Measurements from ENCODE around the gene INTS12.
"Not testable (repeated sequence)": the region's sequence is repeated elsewhere in the genome, so short reads cannot be mapped to it uniquely, and the experiment has no call there.

INTS12 gene

GRCh38 chr4:105708181-105709080 lies at the start of gene INTS12, which contains the start of gene GSTCD:
Gene INTS12 (minus strand): TSS chr4:105708689. CDS start chr4:105700005, 8,684 bp downstream.
Gene GSTCD (plus strand): TSS chr4:105708784. CDS start chr4:105717614, 8,830 bp downstream.
- TF ChIP-seq CTCF (IDR thresholded peaks at IDR 0.05; ENCODE audit: low read depth, low read length): no peak
- H3K4me3 ChIP-seq (replicated peaks in 1 of 2; ENCODE audit: low read depth in 2 of 2, low read length in 2 of 2): peak within 1 kb of the TSS; percentile 90 to 93
- peak; percentile 94 to 96 for DNase-seq (ENCODE audit: low read depth in 2 of 2)

GRCh38 chr4:105755375-105755774 lies 46.9 kb upstream of the INTS12 start:
- TF ChIP-seq CTCF (IDR thresholded peaks at IDR 0.05; ENCODE audit: low read depth, low read length): no peak
- no peak overlapping the region for H3K4me3 ChIP-seq (replicated peaks in 1 of 2; ENCODE audit: low read depth in 2 of 2, low read length in 2 of 2)
- no peak for DNase-seq (ENCODE audit: low read depth in 2 of 2)

- no peak for TF ChIP-seq CTCF (IDR thresholded peaks at IDR 0.05; ENCODE audit: low read depth, low read length)
- H3K4me3 ChIP-seq (replicated peaks in 1 of 2; ENCODE audit: low read depth in 2 of 2, low read length in 2 of 2): no peak overlapping the region
- no peak for DNase-seq (ENCODE audit: low read depth in 2 of 2)
These were observed 44.9 kb upstream of the INTS12 start for GRCh38 chr4:105753361-105753760.

- no peak for TF ChIP-seq CTCF (IDR thresholded peaks at IDR 0.05; ENCODE audit: low read depth, low read length)
- peak in 1 of 2 donors; percentile 4 for DNase-seq (ENCODE audit: low read depth in 2 of 2)
- H3K4me3 ChIP-seq (replicated peaks in 1 of 2; ENCODE audit: low read depth in 2 of 2, low read length in 2 of 2): no peak overlapping the region
These were observed 43.3 kb upstream of the INTS12 start for GRCh38 chr4:105751718-105752299.

- TF ChIP-seq CTCF (IDR thresholded peaks at IDR 0.05; ENCODE audit: low read depth, low read length): no peak
- no peak for DNase-seq (ENCODE audit: low read depth in 2 of 2)
- H3K4me3 ChIP-seq (replicated peaks in 1 of 2; ENCODE audit: low read depth in 2 of 2, low read length in 2 of 2): no peak overlapping the region
These were observed 39.7 kb upstream of the INTS12 start for GRCh38 chr4:105748222-105748621.

- peak in 1 of 2 donors; percentile 63 for DNase-seq (ENCODE audit: low read depth in 2 of 2)
- H3K4me3 ChIP-seq (replicated peaks in 1 of 2; ENCODE audit: low read depth in 2 of 2, low read length in 2 of 2): no peak overlapping the region
- no peak for TF ChIP-seq CTCF (IDR thresholded peaks at IDR 0.05; ENCODE audit: low read depth, low read length)
These were observed 33.1 kb upstream of the INTS12 start for GRCh38 chr4:105741548-105741947.

GRCh38 chr4:105735217-105735616 lies 26.7 kb upstream of the INTS12 start:
- H3K4me3 ChIP-seq (replicated peaks in 1 of 2; ENCODE audit: low read depth in 2 of 2, low read length in 2 of 2); DNase-seq (ENCODE audit: low read depth in 2 of 2): not testable (repeated sequence)

- DNase-seq (ENCODE audit: low read depth in 2 of 2): not testable (repeated sequence)
These were observed 21.4 kb upstream of the INTS12 start for GRCh38 chr4:105729895-105730294.

More at GRCh38 chr4:105729895-105730294, 21.4 kb upstream of the INTS12 start:
- H3K4me3 ChIP-seq (replicated peaks in 1 of 2; ENCODE audit: low read depth in 2 of 2, low read length in 2 of 2): not testable (repeated sequence)
